HS-27A (cell line): ENCODE results near the gene LCE1C.
A peak's percentile ranks its signal among the peaks of the same experiment; 100 is the strongest.

Source experiments
- DNase-seq: peaks from one replicate; pipeline ENCODE4 v3.0.0-alpha.2; 2012; ENCODE audit warnings: low read depth, missing footprints

LCE1C gene, protein sequence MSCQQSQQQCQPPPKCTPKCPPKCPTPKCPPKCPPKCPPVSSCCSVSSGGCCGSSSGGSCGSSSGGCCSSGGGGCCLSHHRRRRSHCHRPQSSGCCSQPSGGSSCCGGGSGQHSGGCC

DNA sequence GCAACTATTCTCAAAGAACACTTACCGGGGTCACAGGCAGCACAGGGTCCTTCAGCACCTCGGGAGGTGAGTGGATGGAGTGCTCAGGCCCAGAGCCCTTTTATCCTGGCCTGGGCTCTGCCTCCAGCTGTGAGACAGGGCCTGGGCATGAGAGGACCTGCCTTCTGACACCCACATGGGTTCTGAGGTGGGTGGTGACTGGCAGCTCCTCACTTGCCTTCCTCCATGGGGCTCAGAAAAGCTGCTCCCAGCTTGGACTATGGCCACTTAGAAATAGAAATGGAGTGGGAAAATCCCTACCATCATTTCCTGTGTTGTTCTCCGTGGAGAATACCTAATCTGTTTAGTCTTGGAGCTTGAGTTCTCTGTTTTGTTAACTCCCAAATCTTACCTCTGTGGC, at the start of gene LCE1C:
Gene LCE1C, minus strand, starts transcription at position 76 of the 400 bp plus-strand sequence. CDS start 1,173 bp downstream, outside the sequence.
- DNase-seq: no peak

DNA sequence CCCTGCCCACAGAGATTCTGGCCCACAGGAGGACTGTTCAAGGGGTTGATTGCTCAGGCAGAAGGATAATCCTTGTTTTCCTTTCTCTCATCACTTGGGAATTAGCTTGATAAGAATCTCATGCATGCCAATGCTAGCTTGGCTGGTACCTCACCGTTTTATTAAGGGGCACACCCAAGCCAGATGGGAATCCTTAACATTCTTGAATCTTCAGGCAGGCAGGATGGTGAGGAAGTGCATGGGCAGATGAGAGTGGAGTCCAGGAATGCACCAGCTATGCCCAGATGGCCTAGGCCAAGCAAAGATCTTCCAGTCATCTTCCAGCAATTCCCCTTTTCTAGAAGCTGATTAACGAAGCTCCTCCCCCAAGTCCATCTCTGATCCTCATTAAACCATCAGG, 49.2 kb upstream of the LCE1C start:
- DNase-seq: peak; percentile 97

DNA sequence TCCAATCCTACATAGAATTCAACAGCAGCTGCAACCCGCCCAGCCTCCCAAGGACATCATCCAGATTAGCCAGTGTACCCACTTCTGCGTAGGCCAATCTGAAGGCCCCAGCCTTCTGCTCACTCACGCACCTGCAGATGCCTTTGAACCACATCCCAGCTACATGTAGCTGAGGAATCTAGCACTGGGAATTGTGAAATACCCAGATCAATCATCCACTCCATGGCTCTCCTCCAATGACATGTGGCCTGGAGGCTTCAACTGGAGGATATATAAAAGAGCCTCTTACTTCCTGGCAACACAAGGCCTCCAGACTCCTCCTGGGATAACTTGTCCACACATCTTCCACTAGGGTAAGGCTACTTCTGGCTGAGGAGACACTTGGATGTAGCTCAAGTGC, 36.1 kb upstream of the LCE1C start, which contains the start of gene LCE6A:
Gene LCE6A, plus strand, starts transcription at position 301 of the 400 bp plus-strand sequence. CDS start 665 bp downstream, outside the sequence.
- no peak for DNase-seq

DNA sequence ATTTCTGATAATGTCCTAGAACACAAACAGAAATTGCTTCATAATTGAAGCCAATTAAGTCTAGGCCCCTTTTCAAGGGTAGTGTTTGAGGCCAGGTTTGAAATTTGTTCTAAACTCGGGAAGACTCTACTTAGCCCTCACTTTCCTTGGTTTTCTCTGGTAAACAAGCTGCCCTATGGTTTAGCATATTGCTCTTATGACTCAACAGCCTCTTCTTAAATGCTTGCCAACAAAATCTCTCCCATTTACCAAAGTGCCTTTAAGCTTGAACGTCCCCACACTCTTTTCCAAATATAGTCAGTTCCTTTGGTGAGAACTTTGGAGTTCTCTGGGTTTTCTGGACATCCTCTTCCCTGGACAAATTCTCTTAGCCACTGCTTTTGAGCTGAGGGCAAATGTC, 30.4 kb upstream of the LCE1C start:
- DNase-seq: no peak

DNA sequence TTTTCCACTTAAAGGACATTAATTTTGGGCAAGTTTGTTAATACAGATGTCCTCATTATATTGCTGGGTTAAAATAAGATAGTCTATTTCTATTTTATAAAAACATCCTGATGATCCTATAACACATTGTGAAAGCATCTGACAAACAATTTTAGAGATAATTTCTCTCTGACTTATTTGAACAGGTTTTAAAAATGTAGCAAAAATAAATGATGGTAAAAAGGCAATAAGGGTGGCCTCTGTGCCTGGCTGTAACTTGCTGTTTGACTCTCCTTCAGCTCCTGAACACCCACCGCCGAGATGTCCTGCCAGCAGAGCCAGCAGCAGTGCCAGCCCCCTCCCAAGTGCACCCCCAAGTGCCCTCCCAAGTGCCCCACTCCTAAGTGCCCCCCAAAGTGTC, 20.7 kb upstream of the LCE1C start, which contains the start of gene LCE1A:
Gene LCE1A, plus strand, starts transcription at position 301 of the 400 bp plus-strand sequence. Its CDS starts 0 bp downstream, at position 301.
- DNase-seq: no peak

DNA sequence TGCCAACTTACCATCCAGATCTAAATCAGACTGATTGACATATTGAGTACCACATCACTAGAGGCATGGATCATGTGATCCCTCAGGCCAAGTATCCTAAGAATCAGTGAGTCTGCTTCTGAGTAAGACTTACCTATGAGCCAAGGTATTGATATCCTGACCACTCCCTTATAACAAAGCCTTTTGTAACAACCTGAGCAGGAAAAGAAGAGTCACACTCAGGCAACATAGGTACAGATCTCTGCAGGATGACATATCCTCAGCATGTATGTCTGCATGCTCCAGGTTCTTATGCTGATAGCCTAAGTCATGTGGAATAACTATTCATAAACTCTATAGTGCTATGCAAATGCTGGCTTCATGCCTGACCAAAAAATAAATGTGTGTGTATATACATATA, 18.5 kb upstream of the LCE1C start:
- DNase-seq: no peak

DNA sequence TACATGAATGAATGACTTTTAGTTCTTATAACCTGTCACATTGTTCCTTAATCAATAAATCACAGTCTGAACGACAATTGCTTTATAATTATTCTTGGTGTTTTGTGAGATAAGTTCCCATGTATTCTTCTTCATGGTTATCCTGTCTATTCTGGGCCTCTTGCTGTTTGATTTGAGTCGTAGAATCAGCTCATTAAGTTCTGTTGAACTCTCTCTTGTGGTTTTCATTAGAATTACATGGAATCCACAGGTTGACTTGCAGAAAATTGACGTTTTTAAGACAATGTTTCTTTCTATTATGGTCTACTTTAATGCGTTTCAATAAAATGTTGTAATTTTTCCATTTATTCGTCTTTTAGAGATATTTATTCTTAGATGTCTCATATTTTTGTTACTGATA, 16.8 kb upstream of the LCE1C start:
- no peak for DNase-seq

DNA sequence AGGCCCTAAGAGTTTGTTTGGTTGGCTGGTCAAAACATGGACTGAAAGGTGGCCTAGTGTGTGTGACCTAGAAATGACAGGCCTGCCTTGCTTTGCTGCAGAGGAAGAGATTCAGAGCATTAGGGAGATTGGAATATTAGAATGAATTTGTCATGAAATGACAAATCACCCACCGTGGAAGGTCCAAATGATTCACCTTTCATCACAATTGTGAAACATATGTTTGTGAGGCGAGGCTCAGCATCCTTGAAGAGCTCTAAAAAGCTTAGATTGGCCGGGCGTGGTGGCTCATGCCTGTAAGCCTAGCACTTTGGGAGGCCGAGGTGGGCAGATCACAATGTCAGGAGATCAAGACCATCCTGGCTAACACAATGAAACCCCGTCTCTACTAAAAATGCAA, 10.9 kb upstream of the LCE1C start:
- DNase-seq: no peak

DNA sequence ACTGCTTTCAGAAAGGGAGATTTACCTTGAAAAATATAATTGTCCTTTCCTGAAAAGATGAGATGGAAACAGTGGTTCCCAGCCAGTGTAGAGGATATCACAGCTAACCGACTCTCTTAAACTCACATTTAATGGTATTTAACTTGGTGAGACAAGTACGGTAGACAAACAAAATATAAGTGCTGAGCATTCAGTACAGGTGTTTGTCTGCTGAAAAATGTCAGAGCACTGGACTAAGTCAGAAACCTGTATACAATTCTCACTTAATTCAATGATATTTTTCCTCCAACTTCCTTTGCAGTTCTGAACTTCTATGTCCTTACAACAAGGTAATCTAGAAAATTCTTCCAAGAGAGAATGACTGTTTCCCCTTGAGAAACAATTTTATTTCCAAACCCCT, 5.2 kb upstream of the LCE1C start, which contains the start of gene LCE1B:
Gene LCE1B, plus strand, starts transcription at position 301 of the 400 bp plus-strand sequence. CDS start 476 bp downstream, outside the sequence.
- no peak for DNase-seq

DNA sequence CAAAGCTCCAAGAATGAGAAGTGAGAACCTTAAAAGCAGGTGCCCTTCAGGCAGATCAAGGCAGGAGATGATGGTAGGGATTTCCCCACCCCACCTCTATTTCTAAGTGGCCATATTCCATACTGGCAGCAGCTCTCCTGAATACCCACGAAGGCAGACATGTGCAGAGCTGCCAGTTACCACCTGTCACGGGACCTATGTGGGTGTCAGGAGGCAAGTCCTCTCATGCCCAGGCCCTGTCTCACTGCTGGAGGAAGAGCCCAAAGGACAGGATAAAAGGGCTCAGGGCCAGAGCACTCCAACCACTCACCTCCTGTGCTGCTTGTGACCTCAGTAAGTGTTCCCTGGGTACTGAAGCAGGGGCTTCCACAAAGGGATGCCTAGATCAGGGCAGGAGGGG, 4.6 kb upstream of the LCE1C start:
- DNase-seq: no peak

DNA sequence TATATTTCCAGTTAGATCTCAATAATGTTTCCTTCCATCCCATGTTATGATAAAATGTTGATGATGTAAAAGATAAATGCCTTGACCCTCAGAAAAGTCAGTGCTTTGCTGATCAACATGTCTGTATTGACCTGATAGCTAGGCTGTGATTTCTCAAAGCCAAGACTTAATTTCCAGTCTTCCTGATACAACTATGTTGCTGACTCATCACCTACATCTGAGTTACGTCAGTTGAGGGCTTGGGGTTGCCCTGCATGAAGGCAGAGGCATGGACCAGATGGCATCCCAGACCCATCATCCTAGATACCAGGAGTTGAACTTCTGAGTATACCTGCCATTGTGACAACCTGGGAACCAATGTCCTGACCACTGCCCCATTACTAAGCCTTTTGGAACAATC, 5.1 kb downstream of the LCE1C start:
- no peak for DNase-seq

DNA sequence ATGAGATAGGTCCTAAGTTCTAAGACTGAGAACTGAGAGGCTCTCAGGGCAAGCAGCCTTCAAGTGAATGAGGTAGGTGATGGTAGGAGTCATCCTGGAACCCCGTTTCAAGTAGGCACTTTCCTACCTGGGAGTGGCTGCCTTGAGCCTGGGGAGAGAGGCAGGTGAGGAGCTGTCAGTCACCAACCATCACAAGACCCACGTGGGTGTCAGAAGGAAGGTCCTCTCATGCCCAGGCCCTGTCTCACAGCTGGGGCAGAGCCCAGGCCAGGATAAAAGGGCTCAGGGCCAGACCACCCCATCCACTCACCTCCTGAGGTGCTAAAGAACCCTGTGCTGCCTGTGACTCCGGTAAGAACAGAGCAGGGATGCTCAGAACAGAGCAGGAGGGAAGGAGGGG, 10.0 kb downstream of the LCE1C start, which contains the start of gene LCE1D:
Gene LCE1D, plus strand, starts transcription at position 301 of the 400 bp plus-strand sequence. CDS start 1,074 bp downstream, outside the sequence.
- no peak for DNase-seq

DNA sequence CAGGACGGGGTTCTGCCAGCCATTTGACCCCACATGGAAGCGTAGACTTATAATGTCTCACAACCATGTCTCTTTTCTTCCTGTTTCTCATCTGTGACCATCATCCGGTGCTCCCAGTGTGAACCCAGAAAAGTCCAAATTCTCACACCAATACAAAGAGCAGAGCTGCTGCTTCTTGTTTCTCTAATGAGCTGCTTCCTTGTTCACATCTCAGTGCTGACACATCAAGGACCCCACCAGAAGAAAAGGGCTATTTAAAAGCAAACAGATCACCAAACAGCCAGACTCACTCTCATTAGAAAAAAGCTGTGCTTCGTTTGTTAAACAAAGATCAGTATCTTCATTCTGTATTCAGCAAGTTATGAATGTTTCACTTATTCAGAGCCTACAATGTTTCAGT, 10.8 kb downstream of the LCE1C start:
- DNase-seq: no peak

DNA sequence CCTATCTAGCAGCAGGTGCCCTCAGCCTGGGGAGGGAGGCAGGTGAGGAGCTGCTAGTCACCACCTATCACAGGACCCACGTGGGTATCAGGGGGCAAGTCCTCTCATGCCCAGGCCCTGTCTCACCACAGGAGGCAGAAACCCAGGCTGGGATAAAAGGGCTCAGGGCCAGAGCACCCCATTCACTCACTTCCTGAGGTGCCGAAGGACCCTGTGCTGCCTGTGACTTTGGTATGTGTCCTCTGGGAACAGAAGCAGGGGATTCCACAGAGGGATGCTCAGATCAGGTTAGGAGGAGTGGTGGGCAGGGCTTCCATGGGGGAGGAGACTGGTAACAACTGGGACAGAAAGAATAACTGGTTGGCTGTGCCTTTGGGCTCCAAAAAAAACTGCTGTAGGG, 20.4 kb downstream of the LCE1C start, which contains the start of gene LCE1E:
Gene LCE1E, plus strand, starts transcription at position 181 of the 400 bp plus-strand sequence. CDS start 1,043 bp downstream, outside the sequence.
- no peak for DNase-seq

DNA sequence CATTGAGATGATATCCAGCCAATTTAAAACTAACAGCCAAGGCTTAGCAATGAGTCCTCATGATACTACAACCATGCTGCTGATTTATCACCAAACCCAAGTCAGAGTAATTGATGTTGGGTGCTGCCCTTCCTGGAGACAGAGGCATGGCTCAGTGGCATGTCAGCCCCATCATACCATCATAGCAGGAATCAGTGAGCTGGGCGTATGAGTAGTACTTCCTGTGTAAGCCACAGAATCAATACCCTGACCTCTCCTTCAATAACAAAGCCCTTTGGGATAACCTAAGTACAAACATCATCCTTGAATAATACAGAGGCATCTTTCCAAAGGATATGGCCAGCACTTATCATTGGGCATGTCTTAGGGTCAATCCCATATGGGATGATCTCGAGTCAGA, 23.4 kb downstream of the LCE1C start:
- peak; percentile 40 for DNase-seq

DNA sequence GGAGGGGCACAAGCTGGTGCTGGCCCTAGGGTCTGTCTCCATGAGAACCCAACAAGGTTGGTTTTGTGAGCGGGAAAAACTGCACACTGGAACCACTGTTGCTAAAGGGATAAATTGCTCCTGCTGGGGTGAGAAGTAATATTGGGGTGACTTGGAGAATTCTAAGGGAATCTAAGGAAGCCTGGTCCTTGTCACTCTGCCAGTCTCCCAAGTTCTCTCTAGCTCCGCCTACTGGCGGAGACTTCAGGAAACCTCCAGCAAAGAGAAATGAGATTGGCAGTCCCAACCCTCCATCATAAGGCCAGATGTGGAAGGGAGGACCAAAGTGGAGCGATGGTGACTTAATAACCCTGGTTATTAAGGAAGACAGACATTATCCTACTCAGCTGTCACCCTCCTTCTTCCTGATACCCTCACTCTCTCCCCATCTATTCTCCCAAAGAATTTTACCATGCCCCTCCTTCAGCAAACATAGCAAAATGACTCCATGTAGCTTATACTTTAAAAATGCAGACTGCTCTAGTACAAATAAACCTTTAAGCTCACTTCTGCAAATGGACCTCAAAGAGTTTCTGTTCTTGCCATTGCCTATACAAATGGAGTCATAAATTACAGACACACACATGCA, 28.8 kb downstream of the LCE1C start:
- DNase-seq: no peak

DNA sequence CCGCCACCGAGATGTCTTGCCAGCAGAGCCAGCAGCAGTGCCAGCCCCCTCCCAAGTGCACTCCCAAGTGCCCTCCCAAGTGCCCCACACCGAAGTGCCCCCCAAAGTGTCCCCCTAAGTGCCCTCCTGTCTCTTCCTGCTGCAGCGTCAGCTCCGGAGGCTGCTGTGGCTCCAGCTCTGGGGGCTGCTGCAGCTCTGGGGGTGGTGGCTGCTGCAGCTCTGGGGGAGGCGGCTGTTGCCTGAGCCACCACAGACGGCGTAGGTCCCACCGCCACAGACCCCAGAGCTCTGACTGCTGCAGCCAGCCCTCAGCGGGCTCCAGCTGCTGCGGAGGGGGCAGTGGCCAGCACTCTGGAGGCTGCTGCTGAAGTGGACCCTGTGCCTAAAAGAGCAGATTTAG, 30.1 kb downstream of the LCE1C start:
- DNase-seq: no peak

DNA sequence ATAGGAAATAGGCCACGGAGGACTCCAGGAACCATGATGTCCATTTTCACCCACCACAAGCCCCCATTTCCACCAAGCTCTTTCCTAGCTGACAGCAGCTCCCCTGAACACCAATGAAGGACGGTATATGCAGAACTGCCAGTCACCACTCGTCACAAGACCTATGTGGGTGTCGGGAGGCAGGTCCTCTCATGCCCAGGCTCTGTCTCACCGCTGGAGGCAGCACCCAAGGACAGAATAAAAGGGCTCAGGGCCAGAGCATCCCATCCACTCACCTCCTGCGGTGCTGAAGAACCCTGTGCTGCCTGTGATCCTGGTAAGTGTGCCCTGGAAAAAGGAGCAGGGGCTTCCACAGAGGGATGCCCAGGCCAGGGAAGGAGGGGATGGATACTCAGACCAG, 31.6 kb downstream of the LCE1C start, which contains the start of gene LCE1F:
Gene LCE1F, plus strand, starts transcription at position 266 of the 400 bp plus-strand sequence. CDS start 1,232 bp downstream, outside the sequence.
- no peak for DNase-seq

DNA sequence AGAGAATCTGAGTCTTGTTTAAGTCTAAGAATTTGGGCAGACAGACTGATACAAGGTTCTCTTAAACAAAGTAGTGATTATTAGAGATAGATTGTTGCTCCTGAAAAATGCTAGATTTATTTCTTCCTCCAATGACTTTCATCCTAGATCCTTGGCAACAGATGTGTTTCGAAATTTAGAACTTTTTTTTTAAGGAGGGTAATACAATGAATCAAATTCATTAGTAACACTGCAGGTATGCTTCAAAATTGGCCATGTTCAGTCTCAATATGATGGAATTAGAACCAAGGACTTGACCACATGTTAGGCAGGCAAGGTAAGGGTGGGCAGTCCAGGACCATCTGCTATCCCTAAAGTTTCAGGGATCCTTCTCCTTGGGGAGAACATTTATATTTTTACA, 36.0 kb downstream of the LCE1C start:
- no peak for DNase-seq

DNA sequence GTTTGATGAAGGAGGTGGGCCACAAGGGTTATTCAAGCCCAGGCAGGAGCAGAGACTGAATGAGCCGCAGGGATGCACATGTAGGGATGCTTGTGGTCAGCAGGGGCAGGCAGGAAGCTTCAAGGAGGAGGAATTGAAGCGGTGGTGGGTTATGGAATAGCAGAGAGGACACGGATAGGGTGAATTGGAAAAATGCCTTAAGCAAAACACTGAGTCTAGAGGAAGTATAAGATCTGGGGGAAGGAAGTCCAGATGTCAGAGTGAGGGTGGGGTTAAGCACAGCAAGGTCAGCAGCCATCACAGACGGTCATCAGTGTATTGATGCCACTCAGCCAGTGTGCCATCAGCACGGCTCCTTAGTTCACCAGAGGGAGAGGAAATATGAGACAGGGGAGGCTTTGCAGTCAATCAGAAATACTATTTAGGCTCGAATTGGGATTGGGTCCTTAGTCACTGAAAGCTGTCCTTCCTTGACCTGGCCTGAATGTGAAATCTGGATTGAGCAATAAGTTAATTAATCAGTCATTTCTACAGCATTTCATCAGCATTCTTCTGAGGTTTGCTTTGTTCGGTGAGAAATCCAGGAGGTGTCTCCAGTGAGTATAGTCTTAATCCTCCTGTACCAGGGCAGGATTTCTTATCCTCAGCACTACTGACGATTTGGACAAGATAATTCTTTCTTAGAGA, 37.5 kb downstream of the LCE1C start:
- DNase-seq: no peak

DNA sequence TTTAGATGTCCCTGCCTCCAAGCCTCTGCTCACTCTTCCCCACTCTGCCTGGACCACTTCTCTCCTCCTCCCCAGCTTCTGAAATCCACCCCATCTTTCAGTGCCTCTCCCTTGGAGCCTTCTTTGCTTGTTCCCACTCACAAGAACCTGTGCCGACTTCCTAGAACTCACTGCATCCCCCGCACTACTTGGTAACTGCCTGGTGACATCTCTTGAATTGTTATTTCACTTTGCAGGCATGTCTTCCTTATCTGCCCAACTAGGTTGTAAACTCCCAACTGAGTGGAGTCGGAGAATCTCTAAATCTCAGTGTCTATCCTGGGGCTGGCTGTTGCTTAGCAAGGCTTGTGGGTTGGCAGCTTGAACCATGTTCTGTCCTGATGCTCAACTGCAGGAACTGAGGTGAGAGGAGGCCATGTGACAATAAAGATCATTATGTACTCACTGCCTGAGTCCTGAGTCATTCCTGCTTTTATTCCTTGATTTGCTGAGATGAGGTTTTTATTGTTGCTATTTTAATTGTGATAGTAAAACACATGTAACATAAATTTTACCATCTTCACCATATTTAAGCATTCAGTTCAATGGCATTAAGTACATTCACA, 44.7 kb downstream of the LCE1C start:
- DNase-seq: no peak

DNA sequence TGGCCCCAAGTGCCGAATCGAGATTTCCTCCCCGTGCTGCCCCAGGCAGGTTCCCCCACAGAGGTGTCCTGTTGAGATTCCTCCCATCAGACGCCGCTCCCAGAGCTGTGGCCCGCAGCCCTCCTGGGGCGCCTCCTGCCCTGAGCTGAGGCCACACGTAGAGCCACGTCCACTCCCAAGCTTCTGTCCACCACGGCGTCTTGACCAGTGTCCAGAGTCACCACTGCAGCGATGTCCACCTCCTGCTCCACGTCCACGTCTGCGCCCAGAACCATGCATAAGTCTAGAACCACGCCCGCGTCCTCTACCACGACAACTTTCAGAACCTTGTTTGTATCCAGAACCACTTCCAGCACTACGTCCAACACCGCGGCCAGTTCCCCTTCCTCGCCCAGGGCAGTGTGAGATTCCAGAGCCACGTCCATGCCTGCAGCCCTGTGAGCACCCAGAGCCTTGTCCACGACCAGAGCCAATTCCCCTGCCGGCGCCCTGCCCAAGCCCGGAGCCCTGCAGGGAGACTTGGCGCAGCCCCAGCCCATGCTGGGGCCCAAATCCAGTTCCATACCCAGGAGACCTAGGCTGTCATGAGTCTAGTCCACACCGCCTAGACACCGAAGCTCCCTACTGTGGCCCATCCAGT, 45.8 kb downstream of the LCE1C start:
- DNase-seq: no peak
